HG02623 (cell line): Measurements from ENCODE around the gene LBP.
"Not testable (repeated sequence)": the region's sequence is repeated elsewhere in the genome, so short reads cannot be mapped to it uniquely, and the experiment has no call there.

Source experiments
- ATAC-seq: cut with Tn5 transposase; IDR thresholded peaks from one replicate; pipeline ENCODE4 v1.9.1; 2021; ENCODE audit warnings: moderate library complexity; ENCODE audit not compliant: unreplicated experiment

LBP gene

GRCh38 chr20:38317422-38317821, 28.9 kb upstream of the LBP start:
- ATAC-seq, result no peak

GRCh38 chr20:38320221-38320620, 26.1 kb upstream of the LBP start:
- ATAC-seq, result no peak

GRCh38 chr20:38321959-38322598, 24.2 kb upstream of the LBP start:
- ATAC-seq, result no peak

- ATAC-seq, result no peak
Observed at GRCh38 chr20:38324159-38324558, 22.1 kb upstream of the LBP start.

GRCh38 chr20:38325167-38325566, 21.1 kb upstream of the LBP start:
- no peak for ATAC-seq

GRCh38 chr20:38325905-38326304, 20.4 kb upstream of the LBP start:
- ATAC-seq, result no peak

- no peak for ATAC-seq
Observed at GRCh38 chr20:38326309-38326708, 20.0 kb upstream of the LBP start.

- no peak for ATAC-seq
Observed at GRCh38 chr20:38330638-38331037, 15.6 kb upstream of the LBP start.

- ATAC-seq, result no peak
Observed at GRCh38 chr20:38331245-38331644, 15.0 kb upstream of the LBP start.

- ATAC-seq, result no peak
Observed at GRCh38 chr20:38331814-38332213, 14.5 kb upstream of the LBP start.

- ATAC-seq, result no peak
Observed at GRCh38 chr20:38334016-38334415, 12.3 kb upstream of the LBP start.

- ATAC-seq, result no peak
Observed at GRCh38 chr20:38336726-38337125, 9.6 kb upstream of the LBP start.

GRCh38 chr20:38337561-38338140, 8.6 kb upstream of the LBP start:
- ATAC-seq, result no peak

- ATAC-seq, result no peak
Observed at GRCh38 chr20:38338849-38339520, 7.3 kb upstream of the LBP start.

GRCh38 chr20:38339521-38339896, 6.8 kb upstream of the LBP start:
- not testable (repeated sequence) for ATAC-seq

GRCh38 chr20:38339997-38340396, 6.3 kb upstream of the LBP start:
- ATAC-seq, result no peak

- no peak for ATAC-seq
Observed at GRCh38 chr20:38340693-38341092, 5.6 kb upstream of the LBP start.

- ATAC-seq, result no peak
Observed at GRCh38 chr20:38342216-38342615, 4.1 kb upstream of the LBP start.

- no peak for ATAC-seq
Observed at GRCh38 chr20:38342713-38343310, 3.5 kb upstream of the LBP start.

GRCh38 chr20:38343311-38344106, 2.8 kb upstream of the LBP start:
- no peak for ATAC-seq

- no peak for ATAC-seq
Observed at GRCh38 chr20:38344107-38344701, 2.1 kb upstream of the LBP start.
